DND-41 (cell line): ENCODE results near the gene FBXW7.

Experiments used
- ATAC-seq: fragments of 200-7000 bp; cut with Tn5 transposase; 3 replicates; pipeline ENCODE4 v1.9.1; 2021; ENCODE audit warnings: low read depth; ENCODE audit not compliant: insufficient read depth
- DNase-seq: peaks from one replicate; pipeline ENCODE4 v3.0.0-alpha.2; 2020
- H2AFZ ChIP-seq: 2 replicates; pipeline ENCODE4 v1.6.0; 2012; ENCODE audit warnings: low read depth, low read length
- H3K27ac ChIP-seq: 2 replicates; pipeline ENCODE4 v1.5.1; 2012; ENCODE audit warnings: low read length, inconsistent platforms
- H3K27me3 ChIP-seq: fragments of 200-600 bp; sonication (generic); 2 replicates; pipeline ENCODE4 v1.6.0; 2012; ENCODE audit warnings: low read length, mild to moderate bottlenecking, inconsistent platforms; ENCODE audit not compliant: insufficient read depth, poor library complexity
- H3K36me3 ChIP-seq: 2 replicates; pipeline ENCODE4 v1.5.1; 2012; ENCODE audit warnings: low read length, inconsistent platforms; ENCODE audit not compliant: insufficient read depth
- H3K4me1 ChIP-seq: 2 replicates; pipeline ENCODE4 v1.5.1; 2012; ENCODE audit warnings: mild to moderate bottlenecking, low read length; ENCODE audit not compliant: insufficient read depth
- H3K4me2 ChIP-seq: 2 replicates; pipeline ENCODE4 v1.6.0; 2012; ENCODE audit warnings: mild to moderate bottlenecking, moderate library complexity, low read length, inconsistent platforms; ENCODE audit not compliant: insufficient read depth
- H3K4me3 ChIP-seq, 2 experiments: fragments of 200-600 bp in 1 of 2; shearing (Covaris generic) in 1 of 2; 2 replicates each; pipeline ENCODE4 v1.5.1; 2012 to 2016; ENCODE audit warnings: inconsistent platforms in 2 of 2, low read length in 2 of 2, mild to moderate bottlenecking in 2 of 2, low read depth in 1 of 2, moderate library complexity in 1 of 2
- H3K79me2 ChIP-seq: 2 replicates; pipeline ENCODE4 v1.6.0; 2012; ENCODE audit warnings: low read length, inconsistent platforms; ENCODE audit not compliant: insufficient read depth
- H3K9ac ChIP-seq: 2 replicates; pipeline ENCODE4 v1.6.0; 2012; ENCODE audit warnings: low read depth, mild to moderate bottlenecking, inconsistent platforms, low read length, moderate library complexity
- H3K9me3 ChIP-seq: 2 replicates; pipeline ENCODE4 v1.5.1; 2012; ENCODE audit warnings: low read length, moderate library complexity, mild to moderate bottlenecking, inconsistent platforms; ENCODE audit not compliant: insufficient read depth, severe bottlenecking
- H4K20me1 ChIP-seq: 2 replicates; pipeline ENCODE4 v1.6.0; 2012; ENCODE audit warnings: low read length; ENCODE audit not compliant: insufficient read depth
- CTCF ChIP-seq: IDR thresholded peaks from 2 replicates; pipeline ENCODE4 v1.5.1; 2012; ENCODE audit warnings: borderline replicate concordance, low read length, moderate library complexity, mild to moderate bottlenecking; ENCODE audit not compliant: poor library complexity, severe bottlenecking; ENCODE audit errors: extremely low read depth
- EZH2 ChIP-seq: IDR thresholded peaks from 3 replicates; pipeline ENCODE4 v1.6.1; 2012; ENCODE audit warnings: borderline replicate concordance, low read depth, mild to moderate bottlenecking, moderate library complexity, low read length, inconsistent platforms; ENCODE audit not compliant: severe bottlenecking

Gene FBXW7

DNA sequence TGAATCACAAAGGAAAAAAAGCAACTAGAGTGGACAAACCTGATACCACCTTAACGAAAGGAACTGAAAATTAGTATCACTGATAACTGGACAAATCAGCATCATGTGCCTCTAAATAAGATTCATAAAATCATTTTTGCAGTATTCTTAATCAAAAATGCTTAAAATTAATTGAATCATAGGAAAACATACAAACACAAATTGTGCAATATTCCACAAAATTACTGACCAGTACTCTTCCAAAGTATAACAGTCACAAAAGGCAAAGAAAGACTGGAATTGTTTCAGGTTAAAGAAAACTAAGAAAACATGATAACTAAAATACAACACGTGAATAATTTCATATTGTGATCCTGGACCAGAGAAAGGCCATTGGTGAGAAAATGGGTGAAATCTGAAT is 27.1 kb downstream of the FBXW7 start:
- no peak overlapping the region for H2AFZ ChIP-seq
- no peak overlapping the region for H3K4me3 ChIP-seq
- no peaks in the 10 kb centered on the region for H3K27me3 ChIP-seq
- ATAC-seq (no peak), DNase-seq (no peak)
- 0 out of 2 replicates have a peak, but pooled peaks cover 4% of the 10 kb centered on the region for H3K36me3 ChIP-seq
- H3K9me3 ChIP-seq = no peaks in the 10 kb centered on the region
- H3K27ac ChIP-seq = no peak overlapping the region
- no peaks in the 10 kb centered on the region for H3K4me1 ChIP-seq
- H3K79me2 ChIP-seq = peaks cover 51% of the 10 kb centered on the region
- no peak for TF ChIP-seq EZH2
- no peak overlapping the region for H3K9ac ChIP-seq
- peaks cover 4% of the 10 kb centered on the region; the same call in 1 of the 2 replicates for H4K20me1 ChIP-seq
- H3K4me2 ChIP-seq = no peak overlapping the region

- Histone ChIP-seq H4K20me1 (peaks cover 4% of the 10 kb centered on the region; the same call in 1 of the 2 replicates), H2AFZ (no peak overlapping the region), H3K27me3 (no peaks in the 10 kb centered on the region), H3K4me1 (no peaks in the 10 kb centered on the region), H3K27ac (no peak overlapping the region), H3K9me3 (no peaks in the 10 kb centered on the region), H3K9ac (no peak overlapping the region), H3K4me3 (no peak overlapping the region), H3K36me3 (0 out of 2 replicates have a peak, but pooled peaks cover 4% of the 10 kb centered on the region), H3K79me2 (peaks cover 47% of the 10 kb centered on the region), H3K4me2 (no peak overlapping the region)
- DNase-seq (no peak), ATAC-seq (no peak)
- TF ChIP-seq CTCF (no peak), EZH2 (no peak)
These were observed 27.5 kb downstream of the FBXW7 start for GRCh38 chr4:152508386-152508785.

GRCh38 chr4:152503653-152504290 is 32.1 kb downstream of the FBXW7 start:
- Histone ChIP-seq H4K20me1 (peaks cover 21% of the 10 kb centered on the region; the same call in 1 of the 2 replicates), H3K79me2 (peaks cover 38% of the 10 kb centered on the region), H3K9ac (no peak overlapping the region), H3K27ac (no peak overlapping the region), H3K4me1 (peaks cover 3% of the 10 kb centered on the region; the same call in 1 of the 2 replicates), H3K4me3 (no peak overlapping the region), H2AFZ (no peak overlapping the region), H3K27me3 (no peaks in the 10 kb centered on the region), H3K9me3 (no peaks in the 10 kb centered on the region), H3K36me3 (0 out of 2 replicates have a peak, but pooled peaks cover 4% of the 10 kb centered on the region), H3K4me2 (no peak overlapping the region)
- ATAC-seq (no peak), DNase-seq (no peak)
- TF ChIP-seq EZH2 (no peak), CTCF (no peak)

DNA sequence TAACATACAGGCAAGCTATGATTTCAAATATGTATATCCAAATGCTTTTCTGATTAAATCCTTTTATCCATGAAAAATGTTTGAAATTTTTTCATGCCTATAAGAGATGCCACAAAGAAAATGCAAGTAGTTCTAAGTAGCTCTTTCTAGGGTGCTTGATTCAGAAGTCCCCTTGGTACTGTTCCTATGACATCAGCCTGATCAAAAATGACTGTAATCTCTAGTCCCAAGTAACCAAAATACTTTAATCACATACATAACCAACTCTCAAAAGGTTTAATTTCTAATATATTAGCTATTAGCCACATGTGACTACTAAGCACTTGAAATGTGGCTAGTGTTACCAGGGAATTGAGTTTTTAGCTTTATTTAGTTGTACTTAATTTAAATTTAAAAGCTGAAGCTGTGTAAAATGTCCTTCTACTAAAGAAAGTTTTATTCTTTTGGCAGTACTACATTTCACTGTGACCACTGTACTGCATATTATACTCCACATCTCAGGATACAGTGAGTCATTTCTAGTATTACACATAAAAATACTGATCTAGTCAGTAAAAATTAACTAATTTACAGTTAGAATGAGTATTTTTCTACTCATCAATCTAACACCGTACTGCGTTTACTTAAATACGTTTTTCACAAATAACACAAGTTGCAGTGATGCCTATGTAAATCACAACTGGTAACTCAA is 33.9 kb downstream of the FBXW7 start:
- no peaks in the 10 kb centered on the region for H3K36me3 ChIP-seq
- no peak overlapping the region for H3K27ac ChIP-seq
- H3K27me3 ChIP-seq = no peaks in the 10 kb centered on the region
- no peak overlapping the region for H3K4me3 ChIP-seq
- H4K20me1 ChIP-seq = peaks cover 19% of the 10 kb centered on the region; the same call in 1 of the 2 replicates
- TF ChIP-seq EZH2 = no peak
- no peak for TF ChIP-seq CTCF
- H3K9ac ChIP-seq = no peak overlapping the region
- peaks cover 3% of the 10 kb centered on the region; the same call in 1 of the 2 replicates for H3K4me1 ChIP-seq
- H3K79me2 ChIP-seq = peaks cover 41% of the 10 kb centered on the region
- no peak overlapping the region for H2AFZ ChIP-seq
- no peak for DNase-seq
- no peaks in the 10 kb centered on the region for H3K9me3 ChIP-seq
- no peak for ATAC-seq
- H3K4me2 ChIP-seq = no peak overlapping the region
